Glutamatergic neuron (in vitro differentiated cells): ENCODE results near the gene PSD2. TPM values are rescaled to one million over a fixed set of nuclear protein-coding genes. Genes with fewer than 3 reads are reported as not detected.

Source experiments
- DNase-seq: peaks from one replicate; pipeline ENCODE4 v3.0.0; 2022
- H3K27ac Mint-ChIP-seq: one replicate; pipeline ENCODE4 v1.8.0; 2020; ENCODE audit warnings: mild to moderate bottlenecking, mixed read lengths, inconsistent platforms; ENCODE audit not compliant: unreplicated experiment
- H3K27me3 Mint-ChIP-seq: one replicate; pipeline ENCODE4 v1.8.0; 2020; ENCODE audit warnings: mild to moderate bottlenecking, moderate library complexity, mixed read lengths, inconsistent platforms; ENCODE audit not compliant: unreplicated experiment
- H3K36me3 Mint-ChIP-seq: one replicate; pipeline ENCODE4 v1.8.0; 2020; ENCODE audit warnings: mild to moderate bottlenecking, mixed read lengths, inconsistent platforms; ENCODE audit not compliant: unreplicated experiment
- H3K4me1 Mint-ChIP-seq: one replicate; pipeline ENCODE4 v1.8.0; 2020; ENCODE audit warnings: mild to moderate bottlenecking, low read depth, mixed read lengths, inconsistent platforms; ENCODE audit not compliant: unreplicated experiment
- H3K4me3 Mint-ChIP-seq: one replicate; pipeline ENCODE4 v1.8.0; 2020; ENCODE audit warnings: mild to moderate bottlenecking, mixed read lengths, inconsistent platforms; ENCODE audit not compliant: unreplicated experiment
- H3K9me3 Mint-ChIP-seq: one replicate; pipeline ENCODE4 v1.8.0; 2020; ENCODE audit warnings: mild to moderate bottlenecking, moderate library complexity, mixed read lengths, inconsistent platforms; ENCODE audit not compliant: unreplicated experiment
- CTCF ChIP-seq: fragments of 200-600 bp; sonication (generic); IDR thresholded peaks from one replicate; pipeline ENCODE4 v1.5.0; 2021; ENCODE audit not compliant: partially characterized antibody, unreplicated experiment
- total RNA-seq: library from RNA; stranded (reverse); fragmentation: NEBNext Ultra II Directional; extraction: Animal tissue kit (Norgen Biotek cat#: 25700); gene quantifications from one replicate; pipeline ENCODE4 v1.2.1, GENCODE V29; 2021; ENCODE audit not compliant: unreplicated experiment

Gene PSD2
- total RNA-seq, 1 donor from 2014 or later = 2.3 TPM

GRCh38 chr5:139768807-139769465 lies 26.7 kb upstream of the PSD2 start:
- H3K27me3 Mint-ChIP-seq = peaks cover 11% of the 10 kb centered on the region
- H3K4me1 Mint-ChIP-seq = peaks cover 18% of the 10 kb centered on the region
- H3K9me3 Mint-ChIP-seq = peaks cover 4% of the 10 kb centered on the region
- H3K4me3 Mint-ChIP-seq = no peak overlapping the region
- peak; percentile 33 for DNase-seq
- H3K27ac Mint-ChIP-seq = no peak overlapping the region
- H3K36me3 Mint-ChIP-seq = no peaks in the 10 kb centered on the region
- no peak for TF ChIP-seq CTCF

GRCh38 chr5:139769477-139769876 lies 26.1 kb upstream of the PSD2 start:
- Mint-ChIP-seq H3K36me3 (no peaks in the 10 kb centered on the region), H3K27me3 (peaks cover 11% of the 10 kb centered on the region), H3K9me3 (peaks cover 4% of the 10 kb centered on the region), H3K4me1 (peaks cover 18% of the 10 kb centered on the region), H3K27ac (no peak overlapping the region), H3K4me3 (no peak overlapping the region)
- DNase-seq = no peak
- no peak for TF ChIP-seq CTCF

GRCh38 chr5:139770722-139771121 lies 24.9 kb upstream of the PSD2 start:
- Mint-ChIP-seq H3K4me1 (peaks cover 13% of the 10 kb centered on the region), H3K27me3 (peaks cover 11% of the 10 kb centered on the region), H3K27ac (no peak overlapping the region), H3K4me3 (no peak overlapping the region), H3K9me3 (peaks cover 8% of the 10 kb centered on the region), H3K36me3 (no peaks in the 10 kb centered on the region)
- no peak for DNase-seq
- TF ChIP-seq CTCF = no peak

GRCh38 chr5:139772089-139772791 lies 23.4 kb upstream of the PSD2 start:
- Mint-ChIP-seq H3K27me3 (peaks cover 17% of the 10 kb centered on the region), H3K27ac (no peak overlapping the region), H3K4me1 (peaks cover 21% of the 10 kb centered on the region), H3K36me3 (no peaks in the 10 kb centered on the region), H3K9me3 (peaks cover 10% of the 10 kb centered on the region), H3K4me3 (no peak overlapping the region)
- TF ChIP-seq CTCF = no peak
- DNase-seq = no peak
